Breast epithelium (tissue), 4 donors: ENCODE results near the gene NXN. TPM values are rescaled to one million over a fixed set of nuclear protein-coding genes. Genes with fewer than 3 reads are reported as not detected.

Experiments
- DNase-seq, 2 donors: peaks; one replicate each; pipeline ENCODE4 v3.0.0-alpha.2; 2019; ENCODE audit warnings: low spot score in 2 of 2
- H3K27ac ChIP-seq, 2 donors: fragments of 200-600 bp; sonication (generic) in 1 of 2; one replicate each; pipeline ENCODE4 v1.5.1; 2016 to 2019; ENCODE audit warnings: mild to moderate bottlenecking in 1 of 2
- H3K27me3 ChIP-seq, 2 donors: fragments of 200-600 bp; sonication (generic) in 1 of 2; one replicate each; pipeline versions ENCODE4 v1.5.1 to v1.6.0; 2017 to 2019; ENCODE audit warnings: control low read depth in 1 of 2, mild to moderate bottlenecking in 1 of 2
- H3K36me3 ChIP-seq: fragments of 200-600 bp; one replicate; pipeline ENCODE4 v1.5.1; 2019
- H3K4me1 ChIP-seq, 2 donors: fragments of 200-600 bp; sonication (generic); one replicate each; pipeline ENCODE4 v1.5.1; 2016 to 2019; ENCODE audit warnings: control low read depth in 1 of 2
- H3K4me3 ChIP-seq, 3 donors: fragments of 200-600 bp; sonication (generic); 1 replicate in 2 of 3; 2 replicates in 1 of 3; pipeline ENCODE4 v1.5.1; 2016 to 2019; ENCODE audit warnings: mild to moderate bottlenecking in 3 of 3, moderate library complexity in 2 of 3
- H3K9me3 ChIP-seq, 2 donors: fragments of 200-600 bp; sonication (generic) in 1 of 2; one replicate each; pipeline ENCODE4 v1.5.1; 2016 to 2019; ENCODE audit warnings: control low read depth in 1 of 2
- POLR2A ChIP-seq: fragments of 450-650 bp; IDR thresholded peaks from one replicate; pipeline ENCODE4 v1.6.1; 2016; ENCODE audit warnings: antibody characterized with exemption, mild to moderate bottlenecking, moderate library complexity
- POLR2AphosphoS5 ChIP-seq, 3 donors: sonication (generic); formaldehyde crosslinking; IDR thresholded peaks; one replicate each; pipeline ENCODE4 v1.6.1; 2017; ENCODE audit warnings: antibody characterized with exemption in 3 of 3
- intact Hi-C: fragments of 100-400 bp; cut with DNase I; formaldehyde crosslinking; loops from one replicate; pipeline ENCODE4 v1.15.1; 2023; ENCODE audit warnings: low total_unique reads
- total RNA-seq, 3 donors: library from RNA; depleted of rRNA; stranded (reverse); fragments of >200 nt; gene quantifications; one replicate each; pipeline ENCODE4 v1.1.0, GENCODE V29; 2016
- TF ChIP-seq, protein P1 (sequence below), 3 donors: fragments of 450-650 bp; IDR thresholded peaks; one replicate each; pipeline ENCODE4 v1.5.1; 2016 to 2017; ENCODE audit warnings: antibody characterized with exemption in 3 of 3, mild to moderate bottlenecking in 3 of 3, moderate library complexity in 3 of 3

NXN gene
- total RNA-seq, 3 donors from 2014 or later, result 9.3 to 14.3 (median 12.8) TPM

DNA sequence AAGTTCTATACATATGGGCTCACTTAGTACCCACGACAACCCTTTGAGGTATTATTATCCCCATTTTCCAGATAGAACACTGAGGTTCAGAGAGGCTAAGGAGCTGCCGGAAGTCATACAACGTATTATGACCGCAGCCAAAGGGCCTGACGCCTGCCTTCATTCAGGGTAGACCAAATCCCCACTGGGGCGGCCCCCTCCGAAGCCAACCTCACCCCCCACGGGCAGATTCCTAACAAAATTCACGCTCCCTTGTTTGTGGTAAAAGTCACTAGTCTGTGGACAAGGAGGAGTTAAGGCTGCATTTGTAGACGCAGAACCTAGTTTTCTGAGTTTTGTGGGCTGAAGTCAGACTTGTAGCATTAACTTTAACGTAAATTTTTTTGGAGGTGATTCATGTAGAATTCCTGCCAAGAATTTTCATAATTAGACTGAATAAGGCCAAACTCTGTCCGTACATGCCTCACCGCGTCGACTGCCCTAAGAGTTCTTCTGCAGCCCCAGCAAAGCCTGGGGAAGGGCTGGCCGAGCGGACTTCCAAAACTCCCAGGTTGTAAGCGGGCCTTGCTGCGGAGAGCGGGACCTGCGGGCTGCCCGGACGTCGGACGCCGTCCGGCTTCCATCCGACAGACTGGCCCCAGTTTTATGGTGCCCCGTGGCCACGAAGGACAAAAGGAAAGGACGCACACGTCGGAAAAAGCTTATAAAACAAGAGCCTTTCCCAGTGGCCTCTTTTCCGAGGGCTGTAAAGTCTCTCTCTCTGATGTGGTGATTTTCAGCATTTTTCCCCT lies 75.7 kb downstream of the NXN start:
- Histone ChIP-seq H3K36me3 (no peaks in the 10 kb centered on the region), H3K4me3 (peak overlapping the region in 2 of 3 donors; percentile 12 to 29), H3K27me3 (no peaks in the 10 kb centered on the region), H3K27ac (peak overlapping the region; percentile 65 to 78), H3K9me3 (no peaks in the 10 kb centered on the region), H3K4me1 (no peaks in the 10 kb centered on the region)
- intact Hi-C loops, result no loop called here
- DNase-seq, result peak in 1 of 2 donors; percentile 62
- TF ChIP-seq, protein P1, sequence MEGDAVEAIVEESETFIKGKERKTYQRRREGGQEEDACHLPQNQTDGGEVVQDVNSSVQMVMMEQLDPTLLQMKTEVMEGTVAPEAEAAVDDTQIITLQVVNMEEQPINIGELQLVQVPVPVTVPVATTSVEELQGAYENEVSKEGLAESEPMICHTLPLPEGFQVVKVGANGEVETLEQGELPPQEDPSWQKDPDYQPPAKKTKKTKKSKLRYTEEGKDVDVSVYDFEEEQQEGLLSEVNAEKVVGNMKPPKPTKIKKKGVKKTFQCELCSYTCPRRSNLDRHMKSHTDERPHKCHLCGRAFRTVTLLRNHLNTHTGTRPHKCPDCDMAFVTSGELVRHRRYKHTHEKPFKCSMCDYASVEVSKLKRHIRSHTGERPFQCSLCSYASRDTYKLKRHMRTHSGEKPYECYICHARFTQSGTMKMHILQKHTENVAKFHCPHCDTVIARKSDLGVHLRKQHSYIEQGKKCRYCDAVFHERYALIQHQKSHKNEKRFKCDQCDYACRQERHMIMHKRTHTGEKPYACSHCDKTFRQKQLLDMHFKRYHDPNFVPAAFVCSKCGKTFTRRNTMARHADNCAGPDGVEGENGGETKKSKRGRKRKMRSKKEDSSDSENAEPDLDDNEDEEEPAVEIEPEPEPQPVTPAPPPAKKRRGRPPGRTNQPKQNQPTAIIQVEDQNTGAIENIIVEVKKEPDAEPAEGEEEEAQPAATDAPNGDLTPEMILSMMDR (IDR thresholded peaks at IDR 0.05), result no peak
- TF ChIP-seq POLR2AphosphoS5 (IDR thresholded peaks at IDR 0.05), result peak in 2 of 3 donors; percentile 8 to 15

DNA sequence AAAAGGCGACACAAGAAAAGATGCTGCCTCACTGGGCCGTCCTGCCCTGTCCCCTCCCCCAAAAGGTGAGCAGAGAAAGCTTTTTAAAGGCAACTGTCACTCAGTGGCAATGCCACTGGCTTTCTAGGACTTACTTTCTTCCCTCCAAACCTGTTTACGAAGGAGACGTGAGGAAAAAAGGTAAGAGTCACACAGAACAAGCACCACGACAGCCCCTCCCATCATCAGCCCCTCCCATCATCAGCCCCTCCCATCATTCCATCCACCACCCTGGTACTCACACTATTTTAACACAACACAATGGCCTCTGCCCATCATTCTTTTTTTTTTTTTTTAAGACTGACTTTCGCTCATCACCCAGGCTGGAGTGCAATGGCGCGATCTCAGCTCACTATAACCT lies 77.1 kb downstream of the NXN start:
- H3K4me3 ChIP-seq, result no peak overlapping the region

DNA sequence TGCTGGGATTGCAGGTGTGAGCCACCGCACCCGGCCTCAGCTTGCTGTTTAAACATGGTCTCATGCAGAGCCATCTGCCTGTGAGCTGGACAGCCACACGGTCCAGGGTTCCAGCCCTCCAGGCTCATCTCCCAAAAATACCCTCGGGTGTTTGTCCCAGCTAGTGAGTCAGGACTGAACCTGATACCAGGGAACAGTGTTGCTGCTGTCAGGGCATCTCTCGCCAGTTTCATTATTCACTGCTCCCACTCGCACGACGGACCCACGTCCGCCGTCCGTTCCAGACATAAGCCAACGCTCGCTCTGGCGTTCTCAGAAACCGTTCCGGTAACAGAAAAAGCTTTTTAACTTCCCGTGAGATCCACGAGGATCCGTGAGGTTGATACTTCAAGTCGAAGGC lies 77.6 kb downstream of the NXN start:
- intact Hi-C loops, result no loop called here

More for the DNA sequence above, 77.1 kb downstream of the NXN start:
- Histone ChIP-seq H3K27ac (peak overlapping the region; percentile 81 to 92), H3K4me1 (no peaks in the 10 kb centered on the region), H3K36me3 (no peaks in the 10 kb centered on the region), H3K9me3 (no peaks in the 10 kb centered on the region), H3K27me3 (no peaks in the 10 kb centered on the region)
- TF ChIP-seq, protein P1 (IDR thresholded peaks at IDR 0.05), result no peak
- no peak for TF ChIP-seq POLR2AphosphoS5 (IDR thresholded peaks at IDR 0.05)
- no peak for TF ChIP-seq POLR2A
- DNase-seq, result no peak
- intact Hi-C loops, result no loop called here

DNA sequence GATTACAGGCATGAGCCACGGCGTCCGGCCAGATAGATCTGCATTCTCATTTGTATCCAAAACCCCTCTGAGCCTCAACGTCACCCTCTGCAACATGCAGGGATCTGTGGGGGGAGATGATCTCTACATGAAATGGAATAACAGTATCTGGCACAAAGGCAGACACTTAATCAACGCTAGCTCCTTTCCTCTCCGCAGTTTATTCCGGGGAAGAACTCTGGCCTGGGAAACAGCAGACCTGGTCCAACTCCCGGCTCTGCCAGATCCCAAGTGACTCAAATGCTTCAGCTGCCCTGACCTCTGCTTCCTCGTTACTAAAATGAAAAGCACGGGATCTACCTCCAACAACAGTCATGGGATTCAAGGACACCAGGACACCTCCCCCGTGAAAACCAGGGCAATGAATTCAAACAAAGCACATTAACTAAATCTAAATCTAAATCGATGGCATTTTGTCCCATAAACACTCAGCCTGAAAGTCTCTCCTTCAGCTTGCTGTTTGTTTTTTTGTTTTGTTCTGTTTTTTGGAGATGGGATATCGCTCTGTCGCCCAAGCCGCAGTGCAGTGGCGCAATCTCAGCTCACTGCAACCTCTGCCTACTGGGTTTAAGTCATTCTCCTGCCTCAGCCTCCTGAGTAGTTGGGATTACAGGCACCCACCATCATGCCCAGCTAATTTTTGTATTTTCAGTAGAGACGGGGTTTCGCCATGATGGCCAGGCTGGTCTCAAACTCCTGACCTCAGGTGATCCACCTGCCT lies 78.2 kb downstream of the NXN start:
- Histone ChIP-seq H3K4me3 (peak overlapping the region in 1 of 3 donors; percentile 9), H3K27me3 (no peaks in the 10 kb centered on the region), H3K9me3 (no peaks in the 10 kb centered on the region), H3K36me3 (no peaks in the 10 kb centered on the region), H3K4me1 (no peaks in the 10 kb centered on the region), H3K27ac (peak overlapping the region; percentile 81 to 92)
- peak in 1 of 2 donors; percentile 67 for DNase-seq
- TF ChIP-seq POLR2A (no peak), POLR2AphosphoS5 (IDR thresholded peaks at IDR 0.05) (peak; percentile 43 to 78 (median 62))
- intact Hi-C loops, result no loop called here

More for the DNA sequence above, 77.6 kb downstream of the NXN start:
- no peaks in the 10 kb centered on the region for H3K9me3 ChIP-seq
- DNase-seq, result no peak
- no peaks in the 10 kb centered on the region for H3K36me3 ChIP-seq
- no peaks in the 10 kb centered on the region for H3K4me1 ChIP-seq
- H3K27me3 ChIP-seq, result no peaks in the 10 kb centered on the region
- peak overlapping the region; percentile 81 to 92 for H3K27ac ChIP-seq
- TF ChIP-seq POLR2AphosphoS5 (IDR thresholded peaks at IDR 0.05), result no peak
- TF ChIP-seq, protein P1 (IDR thresholded peaks at IDR 0.05), result no peak
- no peak for TF ChIP-seq POLR2A
- peak overlapping the region in 1 of 3 donors; percentile 9 for H3K4me3 ChIP-seq

DNA sequence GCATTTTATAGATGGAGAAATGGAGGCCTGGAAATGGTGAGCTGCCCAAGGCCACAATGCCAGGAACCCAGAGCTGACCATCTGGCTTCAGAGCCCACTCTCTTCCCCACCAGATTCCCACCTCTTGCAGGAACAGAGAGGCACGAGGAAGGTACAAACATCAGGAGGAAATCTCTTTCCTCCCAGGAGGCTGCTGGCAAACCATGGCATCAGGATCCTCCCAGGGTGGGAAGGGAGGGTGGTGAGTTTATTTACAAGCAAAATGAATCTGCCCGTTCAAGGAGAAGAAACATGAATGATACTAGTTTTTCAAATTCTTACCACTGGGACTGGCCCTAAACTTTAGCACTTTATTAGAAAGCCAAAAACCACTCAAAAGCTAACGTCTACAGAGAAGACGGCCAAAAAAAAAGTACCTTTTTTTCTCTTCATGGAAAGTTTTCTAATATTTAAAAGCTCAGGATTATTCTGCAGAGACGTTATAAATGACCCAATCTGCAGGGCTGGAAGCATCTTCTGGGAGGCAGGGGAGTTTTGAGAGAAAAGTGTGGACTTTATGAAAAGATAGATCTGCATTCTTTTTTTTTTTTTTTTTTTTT lies 79.1 kb downstream of the NXN start:
- Histone ChIP-seq H3K36me3 (no peaks in the 10 kb centered on the region), H3K27ac (peak overlapping the region; percentile 9 to 33), H3K4me1 (no peaks in the 10 kb centered on the region), H3K27me3 (no peaks in the 10 kb centered on the region), H3K9me3 (no peaks in the 10 kb centered on the region), H3K4me3 (no peak overlapping the region)
- intact Hi-C loops, result no loop called here
- peak in 1 of 3 donors; percentile 20 for TF ChIP-seq POLR2AphosphoS5 (IDR thresholded peaks at IDR 0.05)
- TF ChIP-seq, protein P1 (IDR thresholded peaks at IDR 0.05), result no peak
- DNase-seq, result no peak
